T1000 (cell line): ENCODE results near the gene ZNF850.
"Not testable (repeated sequence)": the region's sequence is repeated elsewhere in the genome, so short reads cannot be mapped to it uniquely, and the experiment has no call there.

Experiments
- DNase-seq: peaks from one replicate; lab custom pipeline; 2025; ENCODE audit warnings: mixed read lengths; lab: John Stamatoyannopoulos, UW

The ZNF850 gene

GRCh38 chr19:36772311-36773222 lies at the start of gene ZNF850:
TSS of gene ZNF850 (minus strand) at chr19:36772807. CDS start at chr19:36762606, 10,201 bp downstream.
- DNase-seq = peak; percentile 96

- DNase-seq = no peak
These were observed 49.2 kb upstream of the ZNF850 start for GRCh38 chr19:36821758-36822157.

GRCh38 chr19:36819130-36819630 lies 46.6 kb upstream of the ZNF850 start:
- DNase-seq = no peak

GRCh38 chr19:36807029-36807428 lies 34.4 kb upstream of the ZNF850 start:
- no peak for DNase-seq

- DNase-seq = no peak
These were observed 32.8 kb upstream of the ZNF850 start for GRCh38 chr19:36805364-36805763.

GRCh38 chr19:36797786-36798108 lies 25.1 kb upstream of the ZNF850 start:
- no peak for DNase-seq

GRCh38 chr19:36796714-36796992 lies 24.0 kb upstream of the ZNF850 start:
- DNase-seq = no peak

- DNase-seq = not testable (repeated sequence)
These were observed 19.0 kb upstream of the ZNF850 start for GRCh38 chr19:36791420-36792141.

GRCh38 chr19:36775768-36776167 lies 3.2 kb upstream of the ZNF850 start:
- no peak for DNase-seq

- no peak for DNase-seq
These were observed 594 bp upstream of the ZNF850 start for GRCh38 chr19:36773223-36773579.

GRCh38 chr19:36771261-36772231 lies 1.1 kb downstream of the ZNF850 start:
- DNase-seq = peak; percentile 93

- DNase-seq = no peak
These were observed 22.4 kb downstream of the ZNF850 start for GRCh38 chr19:36750066-36750691.

GRCh38 chr19:36749613-36750012 lies 23.0 kb downstream of the ZNF850 start:
- not testable (repeated sequence) for DNase-seq

GRCh38 chr19:36748431-36749275 lies 24.0 kb downstream of the ZNF850 start:
- no peak for DNase-seq

- DNase-seq = no peak
These were observed 24.9 kb downstream of the ZNF850 start for GRCh38 chr19:36747750-36748149.

GRCh38 chr19:36745870-36746269 lies 26.7 kb downstream of the ZNF850 start:
- DNase-seq = no peak

- DNase-seq = not testable (repeated sequence)
These were observed 36.4 kb downstream of the ZNF850 start for GRCh38 chr19:36736166-36736565.

- no peak for DNase-seq
These were observed 52.7 kb downstream of the ZNF850 start for GRCh38 chr19:36719687-36720556.

GRCh38 chr19:36709423-36709822 lies 63.2 kb downstream of the ZNF850 start:
- no peak for DNase-seq

GRCh38 chr19:36707134-36707533 lies 65.5 kb downstream of the ZNF850 start:
- DNase-seq = no peak
